ENCODE data around the gene DCHS2.

Gene DCHS2

DNA sequence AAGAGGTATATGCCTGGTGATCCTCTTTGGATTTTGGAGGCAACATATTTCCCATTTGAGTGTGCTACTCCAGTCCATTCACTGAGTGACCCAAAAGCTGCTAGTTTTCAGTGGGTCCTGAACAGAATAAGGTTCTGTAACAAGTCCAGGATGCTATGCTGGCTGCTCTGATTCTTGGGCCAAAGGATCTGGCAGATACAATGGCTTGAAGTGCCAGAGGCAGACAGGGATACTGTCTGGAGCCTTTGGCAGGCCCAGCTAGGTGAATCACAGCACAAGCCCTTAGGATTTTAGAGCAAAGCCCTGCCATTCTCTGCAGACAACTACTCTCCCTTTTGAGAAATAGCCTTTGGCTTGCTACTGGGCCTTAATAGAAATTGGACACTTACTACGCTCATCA lies 40.6 kb downstream of the DCHS2 start:
- no peak for DNase-seq (ENCODE audit: low spot score)

DNA sequence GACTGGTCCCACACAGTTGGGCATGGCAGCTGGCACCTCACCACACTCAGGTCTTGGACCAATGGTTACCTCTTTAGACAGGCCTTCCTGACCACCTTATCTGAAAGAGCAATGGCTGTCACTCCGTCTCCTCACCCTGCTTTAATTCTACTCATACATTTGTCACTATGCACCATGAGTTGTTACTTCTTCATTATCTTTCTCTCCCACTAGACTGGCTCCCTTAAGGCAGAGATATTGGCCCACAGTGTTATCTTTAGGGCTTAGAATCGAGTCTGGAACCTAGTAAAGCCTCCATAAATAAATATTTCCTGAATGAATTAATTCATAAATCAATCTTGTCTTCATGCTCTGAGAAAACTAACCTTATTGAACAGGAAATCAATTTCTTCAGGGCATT lies 46.6 kb downstream of the DCHS2 start:
- DNase-seq (ENCODE audit: low spot score) = no peak

DNA sequence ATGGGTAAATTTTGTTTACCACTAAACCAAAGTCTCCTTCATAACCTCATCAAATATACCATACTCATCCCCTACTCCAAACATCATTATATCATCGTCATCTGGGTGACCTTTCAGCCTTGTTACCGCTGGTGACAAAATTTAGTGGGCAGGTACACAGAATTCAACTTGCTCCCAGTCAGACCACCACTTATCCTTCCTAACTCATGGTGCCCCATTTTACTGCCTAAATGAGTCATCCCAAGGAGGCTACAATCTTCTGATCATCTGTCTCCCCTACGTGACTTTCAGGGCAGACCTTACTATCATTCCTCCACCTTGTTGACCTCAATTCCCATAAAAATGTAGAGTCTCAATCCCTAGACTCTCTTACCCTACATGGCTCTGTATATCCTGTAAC lies 49.6 kb downstream of the DCHS2 start:
- no peak for DNase-seq (ENCODE audit: low spot score)

DNA sequence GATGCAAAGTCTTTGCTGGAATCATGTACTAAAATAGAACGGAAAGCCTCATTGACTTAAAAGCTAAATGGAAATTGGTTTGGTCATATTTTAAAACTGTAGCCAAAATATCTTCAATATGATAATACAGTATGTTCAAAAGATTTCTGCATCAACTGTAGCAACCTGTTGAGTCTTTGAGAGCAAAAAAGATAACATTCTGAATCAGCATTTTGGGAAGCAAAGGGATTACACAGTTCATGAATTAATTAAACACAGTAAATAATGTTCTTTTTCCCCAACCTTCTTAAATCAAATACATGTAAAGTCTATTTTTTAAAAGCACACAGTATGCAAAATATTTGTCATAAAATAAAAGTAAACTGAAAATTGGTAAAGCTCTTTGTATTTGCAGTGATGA lies 50.5 kb downstream of the DCHS2 start:
- no peak for DNase-seq (ENCODE audit: low spot score)

DNA sequence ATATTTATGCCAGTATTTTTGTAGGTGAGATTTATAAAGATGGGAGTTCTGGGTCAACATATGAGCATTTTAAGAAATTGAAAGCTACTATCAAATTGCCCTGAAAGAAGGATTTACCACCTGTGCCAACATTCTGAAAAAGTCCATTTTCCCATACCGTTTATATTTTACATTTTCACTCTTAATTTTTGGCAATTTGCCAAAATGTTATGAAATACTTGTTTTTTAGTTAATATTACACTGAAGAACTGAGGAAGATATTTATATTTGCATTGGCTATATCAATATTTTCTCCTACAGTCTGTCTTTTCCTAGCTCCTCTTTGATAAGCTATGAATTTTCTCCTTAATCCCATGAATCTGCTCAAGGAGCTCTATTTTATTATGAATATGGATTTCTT lies 52.4 kb downstream of the DCHS2 start:
- no peak for DNase-seq (ENCODE audit: low spot score)

DNA sequence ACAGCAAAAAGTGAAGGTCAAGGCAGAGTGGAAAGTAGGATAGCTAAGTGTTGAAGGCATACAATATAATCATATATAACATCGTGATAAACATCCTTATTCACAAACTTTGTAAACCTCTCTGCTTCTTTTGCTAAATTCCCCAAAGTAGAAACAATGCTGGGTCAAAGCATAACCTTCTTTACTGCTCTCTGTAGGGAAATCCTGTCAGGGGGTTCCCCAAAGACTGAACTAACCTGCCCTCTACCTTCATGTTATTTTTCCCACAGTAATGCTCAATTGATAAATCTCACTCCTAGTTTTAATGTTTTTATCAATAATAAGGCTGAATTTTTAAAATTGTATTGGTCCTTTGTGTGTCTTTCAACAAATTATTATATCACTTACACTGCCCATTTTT lies 55.7 kb downstream of the DCHS2 start:
- no peak for DNase-seq (ENCODE audit: low spot score)

DNA sequence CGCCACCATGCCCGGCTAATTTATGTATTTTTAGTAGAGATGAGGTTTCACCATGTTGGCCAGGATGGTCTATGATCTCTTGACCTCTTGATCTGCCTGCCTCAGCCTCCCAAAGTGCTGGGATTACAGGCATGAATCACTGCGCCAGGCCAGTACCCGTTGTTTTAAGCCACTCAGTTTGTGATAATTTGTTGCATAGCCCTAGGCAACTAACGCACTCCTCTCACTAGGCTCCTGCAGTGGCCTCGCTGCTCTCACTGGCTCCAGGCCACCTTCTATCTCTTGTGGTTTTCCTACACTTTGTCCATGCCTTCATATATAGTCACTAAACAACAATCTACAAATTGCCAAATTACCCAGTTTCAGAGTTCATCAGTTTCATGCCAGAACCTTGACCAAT lies 58.1 kb downstream of the DCHS2 start:
- DNase-seq (ENCODE audit: low spot score) = no peak

DNA sequence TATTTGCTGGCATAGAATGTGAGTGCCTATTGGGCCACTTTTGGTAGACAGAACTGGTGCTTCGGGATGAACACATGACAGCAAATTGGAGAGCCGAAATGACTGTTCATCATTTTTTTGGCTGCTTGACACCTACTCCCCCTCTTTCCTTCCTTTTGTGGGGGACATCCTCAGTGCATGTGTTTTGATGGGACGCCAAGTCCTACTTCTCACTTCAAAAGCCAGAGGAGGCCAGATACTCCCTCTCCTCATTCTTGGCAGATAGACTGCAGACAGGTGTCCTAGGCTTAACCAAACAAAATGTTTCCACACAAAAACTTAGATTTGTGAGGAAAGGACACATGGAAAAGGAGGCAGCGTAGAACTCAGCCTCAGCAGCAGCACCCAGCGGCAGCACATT lies 62.4 kb downstream of the DCHS2 start:
- no peak for DNase-seq (ENCODE audit: low spot score)

DNA sequence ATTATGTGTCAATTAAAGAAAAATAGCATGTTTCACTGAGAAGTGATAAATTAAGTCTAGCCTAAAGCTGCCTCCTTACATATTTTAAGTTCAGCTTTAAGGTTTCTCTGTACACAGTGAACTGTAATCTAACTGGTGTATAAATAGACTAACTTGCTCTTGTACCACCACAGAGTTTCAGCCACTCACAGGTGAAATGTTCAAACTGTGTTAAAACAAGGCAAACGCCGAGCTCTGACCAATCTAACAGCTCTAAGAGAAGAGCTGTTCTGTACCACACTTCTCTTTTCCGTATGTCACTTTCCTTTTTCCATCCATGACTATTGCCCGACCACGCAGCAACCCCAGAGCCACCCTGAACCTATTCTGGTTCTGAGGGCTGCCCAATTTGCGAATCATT lies 64.5 kb downstream of the DCHS2 start:
- no peak for DNase-seq (ENCODE audit: low spot score)

DNA sequence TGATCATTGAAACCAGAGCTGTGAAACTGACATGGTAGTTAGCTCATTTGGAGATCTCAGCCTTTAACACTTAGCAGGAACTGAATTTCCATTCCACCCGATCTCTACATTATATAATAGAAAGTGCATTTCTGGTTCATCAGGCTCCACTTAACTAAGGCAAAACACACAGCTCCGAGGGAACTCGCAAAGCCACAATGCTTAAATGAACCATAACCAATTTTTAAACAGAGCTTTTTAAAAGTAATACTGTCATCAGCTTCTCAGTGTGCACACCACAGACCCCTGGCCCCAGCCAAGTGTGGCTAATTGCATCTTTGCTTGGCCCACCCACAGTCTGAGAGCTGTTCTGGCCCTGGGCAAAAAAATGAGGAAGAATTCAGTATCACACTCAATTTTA lies 66.1 kb downstream of the DCHS2 start:
- DNase-seq (ENCODE audit: low spot score) = no peak

DNA sequence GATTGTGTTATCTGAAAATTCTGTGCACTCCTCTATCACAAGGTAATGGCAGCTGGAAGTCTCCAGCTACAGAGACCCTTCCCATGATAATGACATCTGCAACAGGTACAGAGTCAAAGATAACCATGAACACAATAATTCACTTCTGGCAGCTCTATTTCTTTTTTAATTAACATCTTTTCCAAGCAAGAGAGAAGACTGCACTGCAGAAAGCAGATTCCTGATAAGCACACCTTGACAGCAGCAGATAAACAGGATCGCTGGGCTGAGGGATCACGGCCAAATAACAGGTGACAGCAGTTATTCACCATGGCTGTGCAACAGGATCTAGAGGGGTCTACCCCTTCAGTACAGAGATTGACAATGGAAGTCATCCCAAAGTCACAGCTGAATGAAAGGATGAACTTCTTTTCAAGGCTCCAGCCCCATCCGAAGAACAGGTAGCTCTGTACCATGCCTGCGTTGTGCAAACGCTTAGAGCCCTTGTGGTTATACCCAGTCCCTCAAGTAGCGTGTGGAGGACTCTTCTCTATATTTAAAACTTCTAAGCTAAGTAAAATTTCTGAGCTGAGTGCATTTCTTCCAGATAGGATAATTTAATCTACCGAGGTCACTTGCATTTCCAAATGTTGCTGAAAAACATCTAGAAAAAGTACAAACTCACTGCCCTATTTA lies 66.7 kb downstream of the DCHS2 start:
- DNase-seq (ENCODE audit: low spot score) = no peak

DNA sequence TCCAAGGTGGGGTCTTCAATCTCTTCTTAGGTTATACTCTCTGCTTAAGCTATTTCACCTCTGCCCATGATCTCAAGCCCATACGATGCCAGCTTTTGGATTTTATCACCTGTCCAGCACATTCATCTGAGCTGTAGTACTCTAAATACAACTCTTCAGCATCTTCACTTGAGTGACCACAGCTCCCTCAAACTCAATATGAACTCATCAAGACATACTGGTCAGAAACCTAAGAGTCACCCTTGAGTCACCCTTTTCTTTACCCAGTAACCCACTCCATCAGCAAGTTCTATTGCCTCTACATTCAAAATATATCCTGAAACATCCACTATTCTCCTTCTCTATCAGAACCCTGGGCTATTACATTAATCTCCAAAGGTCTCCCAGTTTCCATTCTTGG lies 69.4 kb downstream of the DCHS2 start:
- DNase-seq (ENCODE audit: low spot score) = peak; percentile 47

DNA sequence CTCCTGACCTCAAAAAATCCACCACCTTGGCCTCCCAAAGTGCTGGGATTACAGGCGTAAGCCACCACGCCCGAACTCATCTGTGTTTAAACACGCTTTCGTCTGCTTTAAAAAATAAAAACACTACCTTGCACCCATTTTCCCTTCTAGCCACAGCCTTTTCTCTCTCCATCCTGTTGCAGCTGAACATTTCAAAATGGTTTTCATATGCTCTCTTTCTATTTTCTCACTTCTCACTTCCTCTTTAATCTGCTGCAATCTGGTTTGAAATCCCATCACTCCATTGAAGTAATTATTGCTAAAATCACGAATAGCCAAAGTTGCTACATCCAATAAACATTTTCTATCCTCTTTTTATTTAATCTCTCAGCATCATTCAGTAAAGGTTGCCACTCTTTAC lies 70.0 kb downstream of the DCHS2 start:
- DNase-seq (ENCODE audit: low spot score) = no peak

DNA sequence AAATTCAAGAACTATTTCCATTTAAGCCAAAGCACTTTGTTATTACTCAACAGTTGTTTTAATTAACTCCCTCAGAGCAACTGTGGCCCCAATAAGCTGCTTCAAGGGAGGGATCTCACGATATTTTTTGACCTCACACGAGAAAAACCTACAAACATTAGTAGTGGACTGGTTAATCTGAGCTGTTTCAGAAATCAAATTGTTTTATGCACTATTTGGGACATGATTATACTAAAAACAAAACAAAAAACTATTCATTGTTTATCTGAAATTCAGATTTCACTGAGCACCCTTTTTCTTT lies 74.3 kb downstream of the DCHS2 start:
- no peak for DNase-seq (ENCODE audit: low spot score)

DNA sequence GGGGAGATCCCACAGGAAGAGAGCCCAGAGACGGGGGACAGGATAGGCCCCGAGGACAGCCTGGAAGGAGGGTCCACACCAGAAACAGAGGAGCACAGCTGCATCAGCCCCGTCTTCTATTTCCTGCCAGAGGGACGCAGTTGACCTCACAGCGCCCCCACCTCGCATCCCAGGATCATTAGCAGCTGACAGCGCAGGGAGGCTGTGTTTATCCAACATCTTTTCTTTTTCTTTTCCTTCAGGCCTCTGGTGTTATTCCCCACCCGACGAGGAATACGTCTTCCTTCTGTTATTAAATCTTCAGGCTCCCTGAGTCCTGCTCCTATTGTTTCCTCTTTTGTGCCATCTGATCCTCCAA lies 75.4 kb downstream of the DCHS2 start:
- DNase-seq (ENCODE audit: low spot score) = no peak

DNA sequence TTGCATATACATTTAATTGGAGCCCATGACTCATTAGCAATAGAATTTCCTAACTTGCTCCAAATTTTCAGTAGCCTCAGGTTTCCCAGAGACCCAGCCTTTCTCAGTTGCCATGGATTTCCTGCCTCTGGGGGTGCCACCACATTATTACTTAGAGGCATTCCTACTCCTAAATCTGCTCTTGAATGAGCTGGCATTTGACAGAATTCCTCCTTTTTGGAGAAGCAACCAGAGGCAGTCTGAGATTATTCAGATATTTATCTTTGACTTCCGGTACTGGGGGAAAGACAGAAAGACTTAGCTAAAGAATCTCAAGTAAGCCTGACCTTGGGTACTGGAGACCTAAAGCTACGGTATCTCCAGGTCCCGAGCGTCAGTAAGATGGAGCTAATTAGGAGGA lies 76.3 kb downstream of the DCHS2 start:
- no peak for DNase-seq (ENCODE audit: low spot score)

DNA sequence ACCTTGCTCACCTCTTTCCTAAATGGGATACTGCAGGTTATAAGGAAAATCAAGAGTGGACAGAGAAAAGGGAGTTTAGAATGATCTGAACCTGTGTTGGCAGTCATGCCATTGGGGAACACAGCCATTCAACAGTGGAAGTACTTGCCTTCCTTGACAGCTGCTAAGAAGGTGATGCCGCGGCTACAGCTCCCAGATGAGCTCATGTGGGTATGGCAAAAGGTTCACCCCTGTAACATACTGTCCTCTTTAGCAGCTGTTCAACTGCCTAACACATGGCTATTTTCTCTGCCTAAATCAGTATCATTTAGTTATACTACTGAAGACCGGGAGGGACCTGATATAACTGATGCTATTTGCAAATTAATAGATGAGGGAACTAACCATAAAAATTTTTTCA lies 76.8 kb downstream of the DCHS2 start:
- no peak for DNase-seq (ENCODE audit: low spot score)

DNA sequence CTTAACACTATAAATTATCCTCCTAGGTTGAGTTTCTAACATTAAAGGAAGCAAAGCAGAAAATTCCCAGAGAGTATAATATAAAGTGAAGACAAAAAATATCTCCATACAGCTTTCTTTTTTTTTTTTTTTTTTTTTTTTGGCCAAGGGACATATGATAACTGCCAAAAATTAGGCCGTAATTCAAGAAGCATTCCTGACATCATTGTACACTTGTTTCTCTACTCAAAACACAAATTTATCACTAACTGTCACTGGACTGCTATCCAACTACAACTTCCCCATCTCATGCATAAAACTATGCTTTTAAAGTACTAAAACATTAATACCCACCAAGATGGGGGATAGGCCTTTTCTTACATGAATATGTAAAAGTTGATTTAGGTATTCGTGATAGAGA lies 77.2 kb downstream of the DCHS2 start:
- no peak for DNase-seq (ENCODE audit: low spot score)

DNA sequence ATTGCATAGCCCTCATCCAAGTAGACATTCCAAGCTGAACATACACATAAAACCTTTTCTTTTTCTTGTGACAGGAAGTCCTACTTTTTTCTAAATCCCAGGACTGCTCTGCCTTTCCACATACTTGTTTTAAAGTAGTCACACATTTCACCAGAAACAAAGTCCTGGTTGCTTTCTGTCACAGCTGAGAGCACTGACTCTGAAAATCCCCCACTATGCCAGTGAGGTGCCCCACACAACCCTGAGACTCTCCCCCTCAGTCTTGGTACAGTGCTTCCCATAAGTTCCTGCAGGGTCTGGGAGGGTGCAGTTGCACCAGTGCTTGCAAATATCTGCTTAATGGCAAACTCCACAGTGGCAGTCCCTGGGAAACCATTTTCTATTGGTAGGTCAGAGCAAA lies 84.2 kb downstream of the DCHS2 start:
- DNase-seq (ENCODE audit: low spot score) = no peak

DNA sequence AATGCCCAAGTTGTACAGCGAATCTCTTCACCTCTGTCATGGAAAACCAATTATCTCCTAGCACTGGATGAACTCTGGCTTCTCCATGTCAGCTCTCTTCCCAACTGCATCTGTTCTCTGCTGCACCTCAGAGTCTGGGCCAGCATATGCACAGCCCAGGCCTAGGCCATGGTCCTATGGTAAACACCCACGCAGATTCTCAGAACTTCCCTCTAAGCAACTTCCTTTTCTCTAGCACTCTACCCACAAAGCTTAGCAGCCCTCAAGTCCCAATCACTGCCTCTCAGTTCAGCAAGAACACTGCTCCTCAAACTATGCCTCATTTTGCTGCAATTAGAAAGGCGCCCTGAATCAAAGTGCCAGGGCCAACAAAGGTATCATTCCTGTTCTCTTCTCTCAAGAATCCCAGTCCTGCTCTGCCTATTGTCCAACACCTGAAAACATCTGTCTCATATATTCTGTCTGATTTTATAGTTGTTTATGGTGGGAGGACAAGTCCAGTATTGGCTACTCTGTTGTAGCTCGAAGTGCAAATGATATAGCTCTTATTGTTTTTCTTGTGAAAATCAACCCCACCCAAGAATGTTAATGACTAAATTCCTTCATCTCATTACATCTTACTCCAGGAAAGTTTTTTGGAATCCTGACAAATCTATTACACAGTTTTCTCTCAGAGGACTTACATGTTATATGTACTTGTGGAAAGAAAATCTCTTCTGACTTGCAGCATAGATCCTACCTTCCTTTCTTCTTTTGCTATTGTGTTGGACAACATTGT lies 85.4 kb downstream of the DCHS2 start:
- DNase-seq (ENCODE audit: low spot score) = no peak

DNA sequence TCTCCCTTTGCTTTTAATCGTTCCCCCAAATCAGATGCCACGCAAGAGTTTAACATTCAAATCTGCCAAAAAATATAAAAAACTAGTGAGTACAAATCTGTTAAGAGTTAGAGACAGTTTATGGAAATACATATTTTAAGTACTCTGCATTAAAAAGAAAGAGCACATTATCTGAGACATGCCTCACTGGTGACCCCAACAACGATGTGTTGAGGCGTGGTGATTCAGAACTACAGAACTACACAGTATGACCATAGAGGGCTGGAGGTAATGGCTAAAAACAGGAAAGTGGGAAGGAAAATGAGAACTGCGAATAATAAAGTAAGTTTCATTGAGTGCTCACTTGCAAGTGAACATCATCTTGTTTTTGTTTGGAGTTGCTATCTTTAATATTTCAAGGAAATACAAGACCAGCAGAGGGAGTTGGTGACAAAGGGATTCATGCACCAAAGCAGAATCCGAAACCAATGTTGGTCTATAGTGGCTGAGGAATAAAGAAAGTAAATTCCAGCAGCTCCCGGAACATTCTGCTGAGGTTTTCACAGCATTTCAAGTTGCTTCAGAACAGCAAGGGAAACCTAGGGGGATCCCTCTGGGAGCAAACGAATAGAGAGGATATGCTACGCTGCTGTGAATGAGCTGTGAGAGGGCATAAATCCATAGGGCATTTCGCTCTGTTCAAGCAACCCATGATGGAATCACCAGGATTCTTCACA lies 92.2 kb downstream of the DCHS2 start:
- peak; percentile 44 for DNase-seq (ENCODE audit: low spot score)

DNA sequence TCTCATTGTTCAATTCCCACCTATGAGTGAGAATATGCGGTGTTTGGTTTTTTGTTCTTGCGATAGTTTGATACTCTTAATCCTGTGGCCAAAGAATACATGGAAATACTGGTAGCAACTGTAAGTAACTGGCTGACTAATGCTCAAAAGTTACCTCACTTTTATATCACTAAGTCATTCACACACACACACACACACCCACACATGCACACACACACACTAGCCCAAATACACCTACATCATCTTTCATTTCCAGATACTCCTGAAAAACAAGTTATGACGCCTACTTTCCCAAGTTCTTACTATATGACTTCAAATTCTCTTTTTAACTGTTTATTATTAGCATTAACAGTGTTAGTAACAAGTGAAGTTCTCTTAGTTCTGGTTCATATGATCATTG lies 101.3 kb downstream of the DCHS2 start:
- no peak for DNase-seq (ENCODE audit: low spot score)

DNA sequence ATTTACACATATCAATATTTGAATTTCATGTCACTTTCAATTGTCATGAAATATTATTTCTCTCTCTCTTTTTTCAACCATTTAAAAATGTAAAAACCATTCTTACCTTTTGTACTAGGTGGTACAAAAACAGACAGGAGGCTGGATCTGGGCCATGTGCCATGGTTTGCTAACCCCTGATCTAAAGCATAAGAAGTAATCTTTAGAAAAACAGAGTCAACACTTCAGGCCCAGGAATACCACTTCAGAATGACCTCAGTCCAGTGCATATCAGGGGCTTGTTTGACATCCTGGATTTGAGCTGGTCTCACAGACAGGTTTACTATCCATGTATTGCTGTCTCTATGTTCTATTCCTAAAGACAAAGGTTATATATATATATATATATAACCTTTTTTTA lies 102.5 kb downstream of the DCHS2 start:
- DNase-seq (ENCODE audit: low spot score) = no peak

DNA sequence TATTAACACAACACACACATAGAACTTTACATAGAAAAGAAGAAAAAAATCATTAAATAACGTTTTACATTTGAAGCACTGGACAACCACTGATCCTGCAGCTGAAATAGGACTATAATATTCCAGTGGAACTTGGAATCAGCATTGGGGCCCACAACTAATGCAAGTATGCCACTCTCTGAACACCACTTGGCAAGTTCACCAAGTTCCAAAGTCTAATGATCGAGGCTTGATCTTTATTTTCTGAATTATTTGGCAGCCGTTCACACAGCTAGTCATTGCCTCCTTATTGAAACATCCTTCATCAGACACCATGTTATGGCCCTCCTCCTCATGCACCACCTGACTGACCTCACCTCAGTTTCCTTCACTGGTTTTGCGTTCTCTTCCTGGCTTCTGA lies 107.6 kb downstream of the DCHS2 start:
- DNase-seq (ENCODE audit: low spot score) = no peak

Data from kidney tubule cell (primary cell).